Mononuclear cell (primary cell): Measurements from ENCODE around the gene FOSL1. TPM values are rescaled to one million over a fixed set of nuclear protein-coding genes. Genes with fewer than 3 reads are reported as not detected.
"Not testable (repeated sequence)": the region's sequence is repeated elsewhere in the genome, so short reads cannot be mapped to it uniquely, and the experiment has no call there.

ENCODE experiments used
- H3K27me3 ChIP-seq: 2 replicates; pipeline ENCODE4 v1.6.0; 2011; ENCODE audit warnings: low read length, control low read depth; ENCODE audit not compliant: insufficient read depth
- H3K4me1 ChIP-seq: 2 replicates; pipeline ENCODE4 v1.5.1; 2011; ENCODE audit warnings: mild to moderate bottlenecking, low read length, control low read depth; ENCODE audit not compliant: insufficient read depth
- H3K4me3 ChIP-seq: 2 replicates; pipeline ENCODE4 v1.5.1; 2011; ENCODE audit warnings: mild to moderate bottlenecking, low read length, moderate library complexity
- H3K9me3 ChIP-seq: 2 replicates; pipeline ENCODE4 v1.5.1; 2011; ENCODE audit warnings: low read depth, mild to moderate bottlenecking, control low read depth, low read length
- total RNA-seq: library from RNA; depleted of rRNA; stranded (reverse); fragments of >200 nt; gene quantifications from one replicate; pipeline ENCODE4 v1.2.3, GENCODE V29; 2012

The FOSL1 gene
- total RNA-seq, 1 donor = 4.0 TPM

- no peak overlapping the region for H3K4me3 ChIP-seq
- no peaks in the 10 kb centered on the region for H3K27me3 ChIP-seq
- peaks cover 65% of the 10 kb centered on the region for H3K4me1 ChIP-seq
- no peaks in the 10 kb centered on the region for H3K9me3 ChIP-seq
These were observed 7.4 kb downstream of the FOSL1 start for GRCh38 chr11:65892661-65893317.

GRCh38 chr11:65892137-65892540 is 8.0 kb downstream of the FOSL1 start:
- H3K9me3 ChIP-seq, H3K27me3 ChIP-seq: not testable (repeated sequence)
- peaks cover 72% of the 10 kb centered on the region for H3K4me1 ChIP-seq
- H3K4me3 ChIP-seq = peak overlapping the region; percentile 58

- peak overlapping the region; percentile 58 for H3K4me3 ChIP-seq
These were observed 8.7 kb downstream of the FOSL1 start for GRCh38 chr11:65891219-65892136.

GRCh38 chr11:65890324-65891218 is 9.6 kb downstream of the FOSL1 start, which contains the start of gene CCDC85B:
Gene CCDC85B (plus strand): TSS chr11:65890673. CDS start chr11:65890784, 111 bp downstream.
- H3K9me3 ChIP-seq = no peaks in the 10 kb centered on the region
- H3K4me3 ChIP-seq = peak within 1 kb of the TSS; percentile 58
- peaks cover 77% of the 10 kb centered on the region for H3K4me1 ChIP-seq
- no peaks in the 10 kb centered on the region for H3K27me3 ChIP-seq

More at GRCh38 chr11:65891219-65892136, 8.7 kb downstream of the FOSL1 start:
- H3K4me1 ChIP-seq = peaks cover 77% of the 10 kb centered on the region
- H3K9me3 ChIP-seq = no peaks in the 10 kb centered on the region
- no peaks in the 10 kb centered on the region for H3K27me3 ChIP-seq

- Histone ChIP-seq H3K4me1 (peaks cover 67% of the 10 kb centered on the region), H3K27me3 (no peaks in the 10 kb centered on the region), H3K4me3 (peak within 1 kb of the TSS; percentile 71), H3K9me3 (no peaks in the 10 kb centered on the region)
These were observed 11.9 kb downstream of the FOSL1 start, which contains the start of gene FIBP for GRCh38 chr11:65888163-65888814. Gene FIBP (minus strand): TSS chr11:65888471. CDS start chr11:65888418, 53 bp downstream.

GRCh38 chr11:65887723-65888162 is 12.4 kb downstream of the FOSL1 start:
- Histone ChIP-seq H3K4me3 (peak overlapping the region; percentile 71), H3K27me3 (no peaks in the 10 kb centered on the region), H3K4me1 (peaks cover 61% of the 10 kb centered on the region), H3K9me3 (no peaks in the 10 kb centered on the region)

- H3K9me3 ChIP-seq = no peaks in the 10 kb centered on the region
- peaks cover 55% of the 10 kb centered on the region for H3K4me1 ChIP-seq
- H3K27me3 ChIP-seq = no peaks in the 10 kb centered on the region
- peak overlapping the region; percentile 71 for H3K4me3 ChIP-seq
These were observed 13.1 kb downstream of the FOSL1 start for GRCh38 chr11:65886826-65887722.

GRCh38 chr11:65885808-65886536 is 14.2 kb downstream of the FOSL1 start:
- no peak overlapping the region for H3K4me3 ChIP-seq
- peaks cover 48% of the 10 kb centered on the region for H3K4me1 ChIP-seq
- no peaks in the 10 kb centered on the region for H3K9me3 ChIP-seq
- H3K27me3 ChIP-seq = no peaks in the 10 kb centered on the region

- H3K27me3 ChIP-seq = no peaks in the 10 kb centered on the region
- no peaks in the 10 kb centered on the region for H3K9me3 ChIP-seq
- H3K4me3 ChIP-seq = no peak overlapping the region
- peaks cover 47% of the 10 kb centered on the region for H3K4me1 ChIP-seq
These were observed 15.0 kb downstream of the FOSL1 start for GRCh38 chr11:65885231-65885630.

GRCh38 chr11:65884716-65885092 is 15.5 kb downstream of the FOSL1 start:
- Histone ChIP-seq H3K9me3 (no peaks in the 10 kb centered on the region), H3K4me1 (peaks cover 47% of the 10 kb centered on the region), H3K4me3 (no peak overlapping the region), H3K27me3 (no peaks in the 10 kb centered on the region)

GRCh38 chr11:65883786-65884715 is 16.1 kb downstream of the FOSL1 start:
- no peaks in the 10 kb centered on the region for H3K9me3 ChIP-seq
- peaks cover 47% of the 10 kb centered on the region for H3K4me1 ChIP-seq
- no peak overlapping the region for H3K4me3 ChIP-seq
- no peaks in the 10 kb centered on the region for H3K27me3 ChIP-seq
